K562 (cell line): ENCODE results near the gene PRDM2. TPM values are rescaled to one million over a fixed set of nuclear protein-coding genes. Genes with fewer than 3 reads are reported as not detected.
A peak's percentile ranks its signal among the peaks of the same experiment; 100 is the strongest.

Source experiments
- ATF1 ChIP-seq, 2 experiments: fragments of 450-650 bp in 1 of 2; IDR thresholded peaks; 2 replicates each; pipeline ENCODE4 v1.6.1; 2016; ENCODE audit warnings: missing compliant biosample characterization in 1 of 2, missing genetic modification characterization in 1 of 2
- BRD9 ChIP-seq: fragments of 450-650 bp; IDR thresholded peaks from 2 replicates; pipeline ENCODE4 v1.6.1; 2018; ENCODE audit warnings: low read depth; ENCODE audit not compliant: partially characterized antibody
- CBFA2T2 ChIP-seq: fragments of 450-650 bp; conservative IDR thresholded peaks from 2 replicates; pipeline ENCODE4 v1.6.1; 2017; ENCODE audit warnings: mild to moderate bottlenecking
- MBD2 ChIP-seq: sonication (generic); IDR thresholded peaks from 2 replicates; pipeline ENCODE4 v1.6.1; 2016; ENCODE audit warnings: low read depth, borderline replicate concordance
- MTA3 ChIP-seq: fragments of 450-650 bp; formaldehyde crosslinking; IDR thresholded peaks from 2 replicates; pipeline ENCODE4 v1.6.1; 2017; ENCODE audit warnings: mild to moderate bottlenecking, borderline replicate concordance
- NFIC ChIP-seq: fragments of 450-650 bp; IDR thresholded peaks from 2 replicates; pipeline ENCODE4 v1.6.1; 2017; ENCODE audit warnings: mild to moderate bottlenecking, inconsistent platforms
- NR4A1 ChIP-seq, 2 experiments: fragments of 250-450 bp in 1 of 2; fragments of 450-650 bp in 1 of 2; sonication (Bioruptor Pico) in 1 of 2; IDR thresholded peaks; 2 replicates each; pipeline versions ENCODE4 v1.4.0 to v1.6.1; 2016 to 2020; ENCODE audit warnings: mild to moderate bottlenecking in 2 of 2, missing compliant biosample characterization in 1 of 2, missing genetic modification characterization in 1 of 2, moderate library complexity in 1 of 2
- POLR2G ChIP-seq: fragments of 200-400 bp; formaldehyde crosslinking; IDR thresholded peaks from 2 replicates; pipeline ENCODE4 v1.6.1; 2017; ENCODE audit warnings: low read depth, mild to moderate bottlenecking, antibody characterized with exemption, low read length, moderate library complexity
- TEAD2 ChIP-seq: fragments of 450-650 bp; IDR thresholded peaks from 2 replicates; pipeline ENCODE4 v1.6.1; 2016; ENCODE audit warnings: missing genetic modification characterization, control low read depth, missing compliant biosample characterization
- ZFX ChIP-seq: sonication (generic); formaldehyde crosslinking; IDR thresholded peaks from 2 replicates; pipeline ENCODE4 v1.8.0; 2022; ENCODE audit warnings: mild to moderate bottlenecking, missing genetic modification reagents, moderate library complexity
- ZNF41 ChIP-seq: fragments of 250-450 bp; sonication (Bioruptor Pico); conservative IDR thresholded peaks from 2 replicates; pipeline ENCODE4 v1.4.0; 2020; ENCODE audit warnings: mild to moderate bottlenecking
- polyA plus RNA-seq, 8 experiments: library from polyadenylated mRNA; depleted of rRNA in 4 of 8; stranded (reverse) in 5 of 8; unstranded in 3 of 8; fragments of >200 nt; fragmentation: Nextera tagmentation in 2 of 8; fragmentation: Illumina TruSeq in 1 of 8; extraction: Ambion mirVana in 2 of 8; extraction: Trizol in 1 of 8; gene quantifications; 2 replicates each; pipeline versions ENCODE4 v1.2.1 to v1.2.3, GENCODE V29; 2011 to 2014; ENCODE audit warnings: inconsistent platforms in 1 of 8, missing spikeins in 1 of 8
- total RNA-seq, 7 experiments: library from RNA; depleted of rRNA in 6 of 7; stranded (reverse); fragments of >200 nt in 6 of 7; fragmentation: Illumina TruSeq in 2 of 7; extraction: Trizol in 2 of 7; gene quantifications; 2 replicates each; pipeline versions ENCODE4 v1.2.1 to v1.2.3, GENCODE V29; 2011 to 2021; ENCODE audit warnings: low replicate concordance in 1 of 7
- TF ChIP-seq, protein P1 (sequence below): fragments of 450-650 bp; conservative IDR thresholded peaks from 2 replicates; pipeline ENCODE4 v1.6.1; 2016; ENCODE audit warnings: missing genetic modification characterization, low read depth, mild to moderate bottlenecking, missing compliant biosample characterization, moderate library complexity
- TF ChIP-seq, protein P2 (sequence below): fragments of 450-650 bp; formaldehyde crosslinking; IDR thresholded peaks from 2 replicates; pipeline ENCODE4 v1.4.0; 2020; ENCODE audit warnings: mild to moderate bottlenecking, moderate library complexity
- TF ChIP-seq, protein P3 (sequence below), 2 experiments: fragments of 450-650 bp; conservative IDR thresholded peaks; 2 replicates each; pipeline ENCODE4 v1.6.1; 2017; ENCODE audit warnings: mild to moderate bottlenecking in 2 of 2, moderate library complexity in 2 of 2
- TF ChIP-seq, protein P4 (sequence below): sonication (generic); formaldehyde crosslinking; IDR thresholded peaks from 2 replicates; pipeline ENCODE4 v1.8.1; 2023; ENCODE audit warnings: mild to moderate bottlenecking, missing genetic modification reagents
- TF ChIP-seq, protein P5 (sequence below), 2 experiments: fragments of 150-350 bp in 1 of 2; IDR thresholded peaks; 2 replicates each; pipeline ENCODE4 v1.6.1; 2012 to 2016; ENCODE audit warnings: low read depth in 2 of 2, low read length in 2 of 2, mild to moderate bottlenecking in 1 of 2, moderate library complexity in 1 of 2

Gene PRDM2
- total and polyA plus RNA-seq, 9 of the 15 experiments (the other 6 are each of a cell fraction or from before 2014, with no cell fraction given): 5.4 to 27.6 (median 12.5) TPM

DNA sequence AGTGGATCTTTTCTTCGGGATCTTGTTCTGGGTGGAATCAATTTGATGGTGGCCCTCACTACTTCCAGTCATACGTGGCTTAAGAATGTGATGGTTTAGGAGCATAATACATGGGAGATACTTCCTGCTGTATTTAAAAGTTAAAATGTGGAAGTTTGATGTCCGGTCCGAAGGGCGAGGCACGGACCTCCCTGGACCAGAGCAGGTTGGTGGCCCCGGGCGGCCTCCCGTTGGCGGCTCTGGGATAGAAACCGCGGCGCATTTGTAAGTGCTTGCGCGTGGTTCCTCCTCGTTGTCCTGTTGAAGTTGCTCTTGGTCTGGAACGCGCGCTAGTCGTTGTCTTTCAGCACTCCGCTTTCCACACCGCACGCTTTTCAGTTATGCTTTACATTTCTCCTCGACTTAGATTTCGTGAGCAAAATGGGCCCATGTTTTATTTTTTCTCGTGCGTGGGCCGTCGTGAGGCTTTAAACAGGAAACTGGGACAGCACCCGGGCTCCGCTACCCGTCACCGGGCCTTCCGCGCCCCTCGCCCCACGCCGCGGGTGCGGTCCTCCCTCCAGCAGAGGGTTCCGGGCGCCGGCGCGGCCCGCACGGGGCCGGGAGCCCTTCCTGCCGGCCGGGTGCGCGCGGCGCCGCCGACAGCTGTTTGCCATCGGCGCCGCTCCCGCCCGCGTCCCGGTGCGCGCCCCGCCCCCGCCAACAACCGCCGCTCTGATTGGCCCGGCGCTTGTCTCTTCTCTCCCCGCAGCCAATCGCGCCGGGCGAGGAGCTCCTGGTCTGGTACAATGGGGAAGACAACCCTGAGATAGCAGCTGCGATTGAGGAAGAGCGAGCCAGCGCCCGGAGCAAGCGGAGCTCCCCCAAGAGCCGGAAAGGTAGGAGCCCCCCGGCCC lies 48.9 kb downstream of the PRDM2 start (continued):
- TF ChIP-seq, protein P1, sequence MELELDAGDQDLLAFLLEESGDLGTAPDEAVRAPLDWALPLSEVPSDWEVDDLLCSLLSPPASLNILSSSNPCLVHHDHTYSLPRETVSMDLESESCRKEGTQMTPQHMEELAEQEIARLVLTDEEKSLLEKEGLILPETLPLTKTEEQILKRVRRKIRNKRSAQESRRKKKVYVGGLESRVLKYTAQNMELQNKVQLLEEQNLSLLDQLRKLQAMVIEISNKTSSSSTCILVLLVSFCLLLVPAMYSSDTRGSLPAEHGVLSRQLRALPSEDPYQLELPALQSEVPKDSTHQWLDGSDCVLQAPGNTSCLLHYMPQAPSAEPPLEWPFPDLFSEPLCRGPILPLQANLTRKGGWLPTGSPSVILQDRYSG (tag): 0 out of 2 replicates have a peak, but pooled peaks have one; percentile 21
- TF ChIP-seq CBFA2T2 (no peak), TEAD2 (no peak), MBD2 (peak; percentile 92), NR4A1 (CRISPR knock-in tag; IDR thresholded peaks at IDR 0.05) (no peak), NR4A1 (tag; IDR thresholded peaks at IDR 0.05) (peak; percentile 64; the same call in 1 of the 2 replicates), NFIC (no peak), MTA3 (no peak; the same call in 1 of the 2 replicates), POLR2G (peak; percentile 89), ZNF41 (CRISPR knock-in tag) (no peak), BRD9 (no peak), ATF1 (CRISPR knock-in tag; IDR thresholded peaks at IDR 0.05) (no peak), ATF1 (tag; IDR thresholded peaks at IDR 0.05) (peak; percentile 60), ZFX (peak; percentile 63)
- TF ChIP-seq, protein P2, sequence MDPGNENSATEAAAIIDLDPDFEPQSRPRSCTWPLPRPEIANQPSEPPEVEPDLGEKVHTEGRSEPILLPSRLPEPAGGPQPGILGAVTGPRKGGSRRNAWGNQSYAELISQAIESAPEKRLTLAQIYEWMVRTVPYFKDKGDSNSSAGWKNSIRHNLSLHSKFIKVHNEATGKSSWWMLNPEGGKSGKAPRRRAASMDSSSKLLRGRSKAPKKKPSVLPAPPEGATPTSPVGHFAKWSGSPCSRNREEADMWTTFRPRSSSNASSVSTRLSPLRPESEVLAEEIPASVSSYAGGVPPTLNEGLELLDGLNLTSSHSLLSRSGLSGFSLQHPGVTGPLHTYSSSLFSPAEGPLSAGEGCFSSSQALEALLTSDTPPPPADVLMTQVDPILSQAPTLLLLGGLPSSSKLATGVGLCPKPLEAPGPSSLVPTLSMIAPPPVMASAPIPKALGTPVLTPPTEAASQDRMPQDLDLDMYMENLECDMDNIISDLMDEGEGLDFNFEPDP: no peak
- TF ChIP-seq, protein P3, sequence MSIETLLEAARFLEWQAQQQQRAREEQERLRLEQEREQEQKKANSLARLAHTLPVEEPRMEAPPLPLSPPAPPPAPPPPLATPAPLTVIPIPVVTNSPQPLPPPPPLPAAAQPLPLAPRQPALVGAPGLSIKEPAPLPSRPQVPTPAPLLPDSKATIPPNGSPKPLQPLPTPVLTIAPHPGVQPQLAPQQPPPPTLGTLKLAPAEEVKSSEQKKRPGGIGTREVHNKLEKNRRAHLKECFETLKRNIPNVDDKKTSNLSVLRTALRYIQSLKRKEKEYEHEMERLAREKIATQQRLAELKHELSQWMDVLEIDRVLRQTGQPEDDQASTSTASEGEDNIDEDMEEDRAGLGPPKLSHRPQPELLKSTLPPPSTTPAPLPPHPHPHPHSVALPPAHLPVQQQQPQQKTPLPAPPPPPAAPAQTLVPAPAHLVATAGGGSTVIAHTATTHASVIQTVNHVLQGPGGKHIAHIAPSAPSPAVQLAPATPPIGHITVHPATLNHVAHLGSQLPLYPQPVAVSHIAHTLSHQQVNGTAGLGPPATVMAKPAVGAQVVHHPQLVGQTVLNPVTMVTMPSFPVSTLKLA (conservative IDR thresholded peaks at IDR 0.05): peak in 1 of 2 experiments; percentile 59; a peak in 2 of 4 replicates
- TF ChIP-seq, protein P4, sequence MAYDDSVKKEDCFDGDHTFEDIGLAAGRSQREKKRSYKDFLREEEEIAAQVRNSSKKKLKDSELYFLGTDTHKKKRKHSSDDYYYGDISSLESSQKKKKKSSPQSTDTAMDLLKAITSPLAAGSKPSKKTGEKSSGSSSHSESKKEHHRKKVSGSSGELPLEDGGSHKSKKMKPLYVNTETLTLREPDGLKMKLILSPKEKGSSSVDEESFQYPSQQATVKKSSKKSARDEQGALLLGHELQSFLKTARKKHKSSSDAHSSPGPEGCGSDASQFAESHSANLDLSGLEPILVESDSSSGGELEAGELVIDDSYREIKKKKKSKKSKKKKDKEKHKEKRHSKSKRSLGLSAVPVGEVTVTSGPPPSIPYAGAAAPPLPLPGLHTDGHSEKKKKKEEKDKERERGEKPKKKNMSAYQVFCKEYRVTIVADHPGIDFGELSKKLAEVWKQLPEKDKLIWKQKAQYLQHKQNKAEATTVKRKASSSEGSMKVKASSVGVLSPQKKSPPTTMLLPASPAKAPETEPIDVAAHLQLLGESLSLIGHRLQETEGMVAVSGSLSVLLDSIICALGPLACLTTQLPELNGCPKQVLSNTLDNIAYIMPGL (CRISPR knock-in tag): no peak
- TF ChIP-seq, protein P5, sequence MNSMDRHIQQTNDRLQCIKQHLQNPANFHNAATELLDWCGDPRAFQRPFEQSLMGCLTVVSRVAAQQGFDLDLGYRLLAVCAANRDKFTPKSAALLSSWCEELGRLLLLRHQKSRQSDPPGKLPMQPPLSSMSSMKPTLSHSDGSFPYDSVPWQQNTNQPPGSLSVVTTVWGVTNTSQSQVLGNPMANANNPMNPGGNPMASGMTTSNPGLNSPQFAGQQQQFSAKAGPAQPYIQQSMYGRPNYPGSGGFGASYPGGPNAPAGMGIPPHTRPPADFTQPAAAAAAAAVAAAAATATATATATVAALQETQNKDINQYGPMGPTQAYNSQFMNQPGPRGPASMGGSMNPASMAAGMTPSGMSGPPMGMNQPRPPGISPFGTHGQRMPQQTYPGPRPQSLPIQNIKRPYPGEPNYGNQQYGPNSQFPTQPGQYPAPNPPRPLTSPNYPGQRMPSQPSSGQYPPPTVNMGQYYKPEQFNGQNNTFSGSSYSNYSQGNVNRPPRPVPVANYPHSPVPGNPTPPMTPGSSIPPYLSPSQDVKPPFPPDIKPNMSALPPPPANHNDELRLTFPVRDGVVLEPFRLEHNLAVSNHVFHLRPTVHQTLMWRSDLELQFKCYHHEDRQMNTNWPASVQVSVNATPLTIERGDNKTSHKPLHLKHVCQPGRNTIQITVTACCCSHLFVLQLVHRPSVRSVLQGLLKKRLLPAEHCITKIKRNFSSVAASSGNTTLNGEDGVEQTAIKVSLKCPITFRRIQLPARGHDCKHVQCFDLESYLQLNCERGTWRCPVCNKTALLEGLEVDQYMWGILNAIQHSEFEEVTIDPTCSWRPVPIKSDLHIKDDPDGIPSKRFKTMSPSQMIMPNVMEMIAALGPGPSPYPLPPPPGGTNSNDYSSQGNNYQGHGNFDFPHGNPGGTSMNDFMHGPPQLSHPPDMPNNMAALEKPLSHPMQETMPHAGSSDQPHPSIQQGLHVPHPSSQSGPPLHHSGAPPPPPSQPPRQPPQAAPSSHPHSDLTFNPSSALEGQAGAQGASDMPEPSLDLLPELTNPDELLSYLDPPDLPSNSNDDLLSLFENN (IDR thresholded peaks at IDR 0.05; ENCODE audit: low read depth in 2 of 2, low read length in 2 of 2): 0 out of 4 replicates have a peak, but pooled peaks of 1 of the 2 experiments have one; percentile 28
